K562 (cell line): ENCODE results near the gene RAB3GAP1. TPM values are rescaled to one million over a fixed set of nuclear protein-coding genes. Genes with fewer than 3 reads are reported as not detected.

Experiments
- ATAC-seq: fragments of 200-7000 bp; cut with Tn5 transposase; 3 replicates; pipeline ENCODE4 v1.9.1; 2020; ENCODE audit warnings: moderate library complexity
- BruUV-seq: library from RNA; stranded (reverse); fragments of 400-500 nt; replicated peaks from 2 replicates; lab custom pipeline; 2021; lab: Mats Ljungman, UMichigan
- CTCF ChIA-PET: fragments of 300-600 bp; formaldehyde crosslinking; extraction: SDS; loops from one replicate; lab custom pipeline; 2021; ENCODE audit warnings: low intra/inter-chr PET ratio; lab: Yijun Ruan, JAX
- POLR2A ChIA-PET: fragments of 300-600, 350-650 bp; sonication (Branson Sonifier 250); formaldehyde crosslinking; extraction: SDS; loops from one replicate; lab custom pipeline; 2021; ENCODE audit warnings: antibody characterized with exemption, inconsistent platforms; lab: Yijun Ruan, JAX
- DNase-seq, 4 experiments: peaks; one replicate each; pipeline versions ENCODE4 v3.0.0 to v3.0.0-alpha.2; 2011 to 2018; ENCODE audit warnings: low spot score in 3 of 4, mixed read lengths in 3 of 4; ENCODE audit errors: extremely low read depth in 1 of 4
- FAIRE-seq: peaks from 2 replicates; lab custom pipeline; 2011; peaks lifted over from hg19 to GRCh38; lab: Jason Lieb, UNC
- H2AFZ ChIP-seq: 2 replicates; pipeline ENCODE4 v1.6.0; 2011; ENCODE audit warnings: low read depth, low read length, control low read depth, inconsistent platforms
- H3K27ac ChIP-seq: fragments of 200-600 bp; 3 replicates; pipeline ENCODE4 v1.8.0; 2011; ENCODE audit warnings: low read depth, mild to moderate bottlenecking, control low read depth, inconsistent platforms, low read length, moderate library complexity, mixed read lengths; ENCODE audit errors: extremely low read depth
- H3K27me3 ChIP-seq, 2 experiments: fragments of 300-600 bp in 1 of 2; 2 replicates in 1 of 2; 3 replicates in 1 of 2; pipeline versions ENCODE4 v1.6.0 to v1.8.0; 2011; ENCODE audit warnings: inconsistent platforms in 2 of 2, low read length in 2 of 2, mild to moderate bottlenecking in 1 of 2, mixed read lengths in 1 of 2, moderate library complexity in 1 of 2; ENCODE audit not compliant: control insufficient read depth in 2 of 2, insufficient read depth in 2 of 2
- H3K36me3 ChIP-seq: fragments of 300-600 bp; 3 replicates; pipeline ENCODE4 v1.8.0; 2011; ENCODE audit warnings: mild to moderate bottlenecking, low read length, inconsistent platforms; ENCODE audit not compliant: control insufficient read depth, insufficient read depth
- H3K4me1 ChIP-seq, 2 experiments: fragments of 200-600 bp in 1 of 2; replicated peaks in 1 of 2; 2 replicates in 1 of 2; 3 replicates in 1 of 2; pipeline versions ENCODE4 v1.5.1 to v1.8.0; 2011; ENCODE audit warnings: inconsistent platforms in 2 of 2, low read length in 2 of 2, mild to moderate bottlenecking in 1 of 2, mixed read lengths in 1 of 2, moderate library complexity in 1 of 2; ENCODE audit not compliant: control insufficient read depth in 2 of 2, insufficient read depth in 2 of 2
- H3K4me2 ChIP-seq: 2 replicates; pipeline ENCODE4 v1.6.1; 2011; ENCODE audit warnings: low read length, control low read depth, inconsistent platforms, mixed read lengths; ENCODE audit not compliant: insufficient read depth
- H3K4me3 ChIP-seq: fragments of 200-600 bp; sonication (generic), shearing (Covaris generic); 2 replicates; pipeline ENCODE4 v1.5.1; 2016; ENCODE audit warnings: control low read depth, inconsistent platforms
- H3K79me2 ChIP-seq: fragments of 200-600 bp; 3 replicates; pipeline ENCODE4 v1.8.0; 2011; ENCODE audit warnings: low read length, inconsistent platforms; ENCODE audit not compliant: control insufficient read depth, insufficient read depth
- H3K9ac ChIP-seq, 2 experiments: 2 replicates each; pipeline versions ENCODE4 v1.6.0 to v1.6.1; 2011; ENCODE audit warnings: low read depth in 2 of 2, low read length in 2 of 2, control low read depth in 1 of 2, inconsistent platforms in 1 of 2, mild to moderate bottlenecking in 1 of 2, mixed read lengths in 1 of 2; ENCODE audit not compliant: insufficient read depth in 1 of 2
- H3K9me1 ChIP-seq: one replicate; pipeline ENCODE4 v1.6.0; 2011; ENCODE audit warnings: inconsistent platforms, mild to moderate bottlenecking, low read length, moderate library complexity; ENCODE audit not compliant: control insufficient read depth, insufficient read depth
- H3K9me3 ChIP-seq: replicated peaks from 2 replicates; pipeline ENCODE4 v1.5.1; 2011; ENCODE audit warnings: low read depth, low read length, inconsistent platforms; ENCODE audit not compliant: control insufficient read depth, insufficient read depth
- H4K20me1 ChIP-seq: replicated peaks from 2 replicates; pipeline ENCODE4 v1.6.1; 2011; ENCODE audit warnings: low read length, inconsistent platforms, mixed read lengths; ENCODE audit not compliant: control insufficient read depth, insufficient read depth
- ATF3 ChIP-seq, 2 experiments: fragments of 450-650 bp in 1 of 2; sonication (generic) in 1 of 2; formaldehyde crosslinking in 1 of 2; IDR thresholded peaks in 1 of 2; conservative IDR thresholded peaks in 1 of 2; 2 replicates each; pipeline versions ENCODE4 v1.6.1 to v1.8.1; 2016 to 2023; ENCODE audit warnings: mild to moderate bottlenecking in 2 of 2, moderate library complexity in 2 of 2, inconsistent platforms in 1 of 2, missing genetic modification reagents in 1 of 2
- CBFA2T2 ChIP-seq: fragments of 450-650 bp; conservative IDR thresholded peaks from 2 replicates; pipeline ENCODE4 v1.6.1; 2017; ENCODE audit warnings: mild to moderate bottlenecking
- GTF2F1 ChIP-seq: IDR thresholded peaks from 2 replicates; pipeline ENCODE4 v1.6.1; 2011; ENCODE audit warnings: low read depth, low read length, improper control_type of control experiment
- ILK ChIP-seq: fragments of 450-650 bp; IDR thresholded peaks from 2 replicates; pipeline ENCODE4 v1.6.1; 2016; ENCODE audit warnings: missing genetic modification characterization, low read depth, mild to moderate bottlenecking, missing compliant biosample characterization, moderate library complexity, borderline replicate concordance
- KLF1 ChIP-seq: fragments of 450-650 bp; IDR thresholded peaks from 2 replicates; pipeline ENCODE4 v1.6.1; 2016; ENCODE audit warnings: missing genetic modification characterization, missing compliant biosample characterization
- LCOR ChIP-seq: sonication (generic); formaldehyde crosslinking; IDR thresholded peaks from 2 replicates; pipeline ENCODE4 v1.8.0; 2022; ENCODE audit warnings: mild to moderate bottlenecking, missing genetic modification reagents
- MCM2 ChIP-seq: fragments of 450-650 bp; IDR thresholded peaks from 2 replicates; pipeline ENCODE4 v1.6.1; 2017; ENCODE audit warnings: low read depth, mild to moderate bottlenecking
- POLR3A ChIP-seq: IDR thresholded peaks from 2 replicates; pipeline ENCODE4 v1.6.1; 2011; ENCODE audit warnings: borderline replicate concordance, mild to moderate bottlenecking, moderate library complexity; ENCODE audit not compliant: insufficient read length, insufficient read depth; ENCODE audit errors: extremely low read depth
- PRPF4 ChIP-seq: fragments of 200-400 bp; formaldehyde crosslinking; IDR thresholded peaks from one replicate; pipeline ENCODE4 v1.6.1; 2017; ENCODE audit warnings: low read length, low read depth, mild to moderate bottlenecking; ENCODE audit not compliant: insufficient read depth, poor library complexity, severe bottlenecking
- PYGO2 ChIP-seq: fragments of 450-650 bp; IDR thresholded peaks from 2 replicates; pipeline ENCODE4 v1.6.1; 2016; ENCODE audit warnings: mild to moderate bottlenecking, missing genetic modification characterization, moderate library complexity, missing compliant biosample characterization
- TARDBP ChIP-seq: fragments of 450-650 bp; IDR thresholded peaks from 2 replicates; pipeline ENCODE4 v1.6.1; 2016
- TCF15 ChIP-seq: fragments of 250-450 bp; sonication (Bioruptor Pico); IDR thresholded peaks from 2 replicates; pipeline ENCODE4 v1.8.0; 2022; ENCODE audit warnings: moderate library complexity, mild to moderate bottlenecking, inconsistent platforms
- YBX1 ChIP-seq: fragments of 450-650 bp; IDR thresholded peaks from 2 replicates; pipeline ENCODE4 v1.7.1; 2016; ENCODE audit warnings: mild to moderate bottlenecking
- ZNF277 ChIP-seq: fragments of 250-450 bp; sonication (Bioruptor Pico); IDR thresholded peaks from 2 replicates; pipeline ENCODE4 v1.8.0; 2022; ENCODE audit warnings: inconsistent platforms, mild to moderate bottlenecking, moderate library complexity, borderline replicate concordance
- ZNF561 ChIP-seq: fragments of 450-650 bp; formaldehyde crosslinking; conservative IDR thresholded peaks from 2 replicates; pipeline ENCODE4 v1.4.0; 2020; ENCODE audit warnings: mild to moderate bottlenecking, moderate library complexity
- ZNF717 ChIP-seq: fragments of 250-450 bp; sonication (Bioruptor Pico); IDR thresholded peaks from 2 replicates; pipeline ENCODE4 v1.5.0; 2021
- ZSCAN32 ChIP-seq: fragments of 450-650 bp; formaldehyde crosslinking; IDR thresholded peaks from 2 replicates; pipeline ENCODE4 v1.4.0; 2020; ENCODE audit warnings: mild to moderate bottlenecking, moderate library complexity
- WGBS: fragments of 100-300 bp; shearing (Covaris generic); methylation state at CpG from one replicate; pipeline ENCODE4 v1.1.6; 2016; ENCODE audit warnings: low coverage, mixed read lengths; ENCODE audit not compliant: insufficient coverage; ENCODE audit errors: missing lambda C conversion rate; 5-methylcytosine and 5-hydroxymethylcytosine counted together
- in situ Hi-C: fragments of 300-500 bp; cut with MboI; formaldehyde crosslinking; loops from 4 replicates; pipeline ENCODE4 v1.15.0; 2018; ENCODE audit warnings: inconsistent platforms, mixed read lengths
- intact Hi-C: fragments of 100-400 bp; cut with micrococcal nuclease; formaldehyde crosslinking; loops from 2 replicates; pipeline ENCODE4 v1.14.2; 2022
- polyA plus RNA-seq, 8 experiments: library from polyadenylated mRNA; depleted of rRNA in 4 of 8; stranded (reverse) in 5 of 8; unstranded in 3 of 8; fragments of >200 nt; fragmentation: Nextera tagmentation in 2 of 8; fragmentation: Illumina TruSeq in 1 of 8; extraction: Ambion mirVana in 2 of 8; extraction: Trizol in 1 of 8; gene quantifications; 2 replicates each; pipeline versions ENCODE4 v1.2.1 to v1.2.3, GENCODE V29; 2011 to 2014; ENCODE audit warnings: inconsistent platforms in 1 of 8, missing spikeins in 1 of 8
- total RNA-seq, 7 experiments: library from RNA; depleted of rRNA in 6 of 7; stranded (reverse); fragments of >200 nt in 6 of 7; fragmentation: Illumina TruSeq in 2 of 7; extraction: Trizol in 2 of 7; gene quantifications; 2 replicates each; pipeline versions ENCODE4 v1.2.1 to v1.2.3, GENCODE V29; 2011 to 2021; ENCODE audit warnings: low replicate concordance in 1 of 7

The RAB3GAP1 gene
- total and polyA plus RNA-seq, 9 of the 15 experiments (the other 6 are each of a cell fraction or from before 2014, with no cell fraction given): 15.5 to 48.6 (median 33.0) TPM

- H2AFZ ChIP-seq: peak overlapping the region; percentile 81
- WGBS: 28% methylated on average over 10 of the region's 10 CpGs
- ChIA-PET CTCF (no interaction called here), POLR2A (interaction anchor here (0.8 kb wide), 1 partner anchor 9 kb away, joined by 3 read pairs; no protein-coding TSS in a partner anchor)
- H4K20me1 ChIP-seq: no peaks in the 10 kb centered on the region
- no peak for TF ChIP-seq ZNF277 (CRISPR knock-in tag)
- TF ChIP-seq CBFA2T2: no peak
- no peak for TF ChIP-seq PYGO2
- no peak for TF ChIP-seq MCM2
- TF ChIP-seq GTF2F1: no peak
- TF ChIP-seq ZNF717 (CRISPR knock-in tag): no peak
- TF ChIP-seq ILK: no peak
- TF ChIP-seq ZSCAN32 (CRISPR knock-in tag): no peak
- TF ChIP-seq ATF3 (IDR thresholded peaks at IDR 0.05): no peak
- TF ChIP-seq ATF3 (CRISPR knock-in tag; conservative IDR thresholded peaks at IDR 0.05): no peak
- TF ChIP-seq TCF15 (CRISPR knock-in tag): no peak
- TF ChIP-seq LCOR (CRISPR knock-in tag): no peak
- TF ChIP-seq PRPF4: no peak
- TF ChIP-seq KLF1: no peak
- TF ChIP-seq YBX1: no peak
- TF ChIP-seq TARDBP: no peak
- no peak for TF ChIP-seq POLR3A
- TF ChIP-seq ZNF561: no peak
- H3K9me1 ChIP-seq: no peaks in the 10 kb centered on the region
- H3K27me3 ChIP-seq: no peaks in the 10 kb centered on the region
- H3K9ac ChIP-seq: peak overlapping the region in 1 of 2 experiments; percentile 6; a peak in 1 of 4 replicates
- H3K4me3 ChIP-seq: no peak overlapping the region
- in situ Hi-C loops (loop anchor here (10.0 kb wide), 1 partner anchor 704 kb away; no protein-coding TSS in a partner anchor), intact Hi-C loops (loop anchor here (10.0 kb wide), 1 partner anchor 104 kb away; no protein-coding TSS in a partner anchor)
- H3K4me1 ChIP-seq: no peaks in the 10 kb centered on the region; a peak in 1 of 5 replicates
- FAIRE-seq (peak; percentile 6), DNase-seq (no peak), ATAC-seq (peak; percentile 67)
- BruUV-seq: no TSS peak
- H3K79me2 ChIP-seq: no peaks in the 10 kb centered on the region
- no peak overlapping the region for H3K4me2 ChIP-seq
- H3K36me3 ChIP-seq: no peaks in the 10 kb centered on the region
- no peak overlapping the region for H3K27ac ChIP-seq
- H3K9me3 ChIP-seq: no peaks in the 10 kb centered on the region
These were observed 41.7 kb upstream of the RAB3GAP1 start for GRCh38 chr2:135010200-135010942.
